H9 (cell line): ENCODE measurements around the gene ARHGEF17. TPM values are rescaled to one million over a fixed set of nuclear protein-coding genes. Genes with fewer than 3 reads are reported as not detected.
A peak's percentile ranks its signal among the peaks of the same experiment; 100 is the strongest.

ENCODE experiments used
- DNase-seq: peaks from one replicate; pipeline ENCODE4 v3.0.0-alpha.2; 2017
- H2AFZ ChIP-seq: one replicate; pipeline ENCODE4 v1.6.1; 2013; ENCODE audit warnings: mild to moderate bottlenecking, low read length, control low read depth, moderate library complexity
- H2AK5ac ChIP-seq: 2 replicates; pipeline ENCODE4 v1.6.1; 2013; ENCODE audit warnings: low read length, control low read depth, mixed read lengths; ENCODE audit not compliant: insufficient read length
- H2BK120ac ChIP-seq: one replicate; pipeline ENCODE4 v1.6.1; 2013; ENCODE audit warnings: low read depth, mild to moderate bottlenecking, low read length, control low read depth, inconsistent platforms; ENCODE audit not compliant: poor library complexity, severe bottlenecking
- H2BK12ac ChIP-seq: 2 replicates; pipeline ENCODE4 v1.6.1; 2013; ENCODE audit warnings: low read length, control low read depth, mixed read lengths, low read depth; ENCODE audit not compliant: insufficient read length
- H2BK15ac ChIP-seq: 2 replicates; pipeline ENCODE4 v1.6.1; 2013; ENCODE audit warnings: low read depth, low read length, control low read depth
- H2BK20ac ChIP-seq: one replicate; pipeline ENCODE4 v1.6.1; 2013; ENCODE audit warnings: low read depth, mild to moderate bottlenecking, low read length, control low read depth, inconsistent platforms; ENCODE audit not compliant: poor library complexity, severe bottlenecking
- H2BK5ac ChIP-seq: 2 replicates; pipeline ENCODE4 v1.6.1; 2013; ENCODE audit warnings: low read length, control low read depth, mixed read lengths; ENCODE audit not compliant: insufficient read length
- H3K14ac ChIP-seq: 2 replicates; pipeline ENCODE4 v1.6.1; 2013; ENCODE audit warnings: low read length, control low read depth; ENCODE audit not compliant: insufficient read depth
- H3K18ac ChIP-seq: 2 replicates; pipeline ENCODE4 v1.6.1; 2013; ENCODE audit warnings: low read depth, mild to moderate bottlenecking, mixed read lengths, low read length, control low read depth; ENCODE audit not compliant: insufficient read length
- H3K23ac ChIP-seq: 2 replicates; pipeline ENCODE4 v1.6.1; 2013; ENCODE audit warnings: low read length, control low read depth, mixed read lengths, low read depth; ENCODE audit not compliant: insufficient read length
- H3K23me2 ChIP-seq: 2 replicates; pipeline ENCODE4 v1.6.1; 2013; ENCODE audit warnings: low read depth, mild to moderate bottlenecking, mixed read lengths, low read length, control low read depth; ENCODE audit not compliant: insufficient read length, poor library complexity, severe bottlenecking
- H3K27ac ChIP-seq: 2 replicates; pipeline ENCODE4 v1.5.1; 2013; ENCODE audit warnings: low read length, control low read depth, mixed read lengths, low read depth; ENCODE audit not compliant: insufficient read length
- H3K27me3 ChIP-seq: 2 replicates; pipeline ENCODE4 v1.6.1; 2013; ENCODE audit warnings: low read length, control low read depth, inconsistent platforms; ENCODE audit not compliant: insufficient read depth
- H3K4ac ChIP-seq: 2 replicates; pipeline ENCODE4 v1.6.1; 2013; ENCODE audit warnings: low read depth, mild to moderate bottlenecking, control low read depth, inconsistent platforms, low read length, moderate library complexity
- H3K4me1 ChIP-seq: 2 replicates; pipeline ENCODE4 v1.6.1; 2013; ENCODE audit warnings: low read length, control low read depth, inconsistent platforms; ENCODE audit not compliant: insufficient read depth
- H3K4me2 ChIP-seq: 2 replicates; pipeline ENCODE4 v1.6.1; 2013; ENCODE audit warnings: low read length, control low read depth, mixed read lengths; ENCODE audit not compliant: insufficient read length, insufficient read depth
- H3K56ac ChIP-seq: 2 replicates; pipeline ENCODE4 v1.6.1; 2013; ENCODE audit warnings: low read depth, mild to moderate bottlenecking, mixed read lengths, low read length, control low read depth; ENCODE audit not compliant: insufficient read length
- H3K79me1 ChIP-seq: 2 replicates; pipeline ENCODE4 v1.6.1; 2013; ENCODE audit warnings: low read depth, mild to moderate bottlenecking, moderate library complexity, low read length, control low read depth, inconsistent platforms; ENCODE audit not compliant: insufficient read depth, poor library complexity, severe bottlenecking
- H3K79me2 ChIP-seq: 2 replicates; pipeline ENCODE4 v1.6.1; 2013; ENCODE audit warnings: low read length, control low read depth, inconsistent platforms; ENCODE audit not compliant: insufficient read depth
- H3K9ac ChIP-seq: 2 replicates; pipeline ENCODE4 v1.6.1; 2013; ENCODE audit warnings: low read length, control low read depth, mixed read lengths; ENCODE audit not compliant: insufficient read length; ENCODE audit errors: extremely low read depth
- H3K9me3 ChIP-seq: one replicate; pipeline ENCODE4 v1.6.1; 2013; ENCODE audit warnings: low read depth, low read length, inconsistent platforms; ENCODE audit not compliant: control insufficient read depth
- H3T11ph ChIP-seq: one replicate; pipeline ENCODE4 v1.6.1; 2013; ENCODE audit warnings: mild to moderate bottlenecking, low read length, control low read depth, inconsistent platforms
- H4K20me1 ChIP-seq: one replicate; pipeline ENCODE4 v1.6.1; 2013; ENCODE audit not compliant: control insufficient read depth, insufficient read length, insufficient read depth
- H4K5ac ChIP-seq: 2 replicates; pipeline ENCODE4 v1.6.1; 2013; ENCODE audit warnings: low read depth, mild to moderate bottlenecking, mixed read lengths, low read length, control low read depth; ENCODE audit not compliant: insufficient read length
- H4K8ac ChIP-seq: replicated peaks from 2 replicates; pipeline ENCODE4 v1.6.1; 2013; ENCODE audit warnings: low read length, control low read depth, mixed read lengths, low read depth; ENCODE audit not compliant: insufficient read length
- H4K91ac ChIP-seq: 2 replicates; pipeline ENCODE4 v1.6.1; 2013; ENCODE audit warnings: low read depth, mild to moderate bottlenecking, moderate library complexity, mixed read lengths, low read length, control low read depth; ENCODE audit not compliant: insufficient read length
- H3K27ac Mint-ChIP-seq, 3 experiments: 2 replicates in 2 of 3; 3 replicates in 1 of 3; pipeline ENCODE4 v1.8.0; 2020 to 2021; ENCODE audit warnings: mixed read lengths in 3 of 3, mild to moderate bottlenecking in 1 of 3, moderate library complexity in 1 of 3
- H3K27me3 Mint-ChIP-seq: 2 replicates; pipeline ENCODE4 v1.8.0; 2021; ENCODE audit warnings: low read depth, mild to moderate bottlenecking, moderate library complexity, mixed read lengths
- H3K36me3 Mint-ChIP-seq, 3 experiments: 2 replicates in 2 of 3; 3 replicates in 1 of 3; pipeline ENCODE4 v1.8.0; 2020 to 2021; ENCODE audit warnings: low read depth in 3 of 3, mixed read lengths in 3 of 3; ENCODE audit not compliant: insufficient read depth in 1 of 3
- H3K4me1 Mint-ChIP-seq, 2 experiments: 2 replicates each; pipeline ENCODE4 v1.8.0; 2020; ENCODE audit warnings: mixed read lengths in 2 of 2
- H3K4me3 Mint-ChIP-seq, 2 experiments: 2 replicates in 1 of 2; 3 replicates in 1 of 2; pipeline ENCODE4 v1.8.0; 2020 to 2021; ENCODE audit warnings: mild to moderate bottlenecking in 2 of 2, mixed read lengths in 2 of 2, moderate library complexity in 1 of 2
- H3K9me3 Mint-ChIP-seq, 2 experiments: 2 replicates in 1 of 2; 3 replicates in 1 of 2; pipeline ENCODE4 v1.8.0; 2020; ENCODE audit warnings: mild to moderate bottlenecking in 2 of 2, mixed read lengths in 2 of 2, moderate library complexity in 1 of 2
- WGBS: extraction: QIAGEN DNeasy Blood & Tissue Kit; methylation state at CpG from one replicate; pipeline ENCODE4 v1.1.7; 2013; ENCODE audit warnings: missing lambda C conversion rate, low lambda C conversion rate, mixed read lengths; ENCODE audit not compliant: insufficient read length; ENCODE audit errors: extremely low coverage; 5-methylcytosine and 5-hydroxymethylcytosine counted together
- total RNA-seq: library from RNA; stranded (reverse); gene quantifications from 2 replicates; pipeline ENCODE4 v1.2.1, GENCODE V29; 2021
- TF ChIP-seq, protein P1 (sequence below): fragments of 200-600 bp; sonication (generic); conservative IDR thresholded peaks from 3 replicates; pipeline ENCODE4 v1.8.0; 2021; ENCODE audit warnings: antibody characterized with exemption, mild to moderate bottlenecking

The ARHGEF17 gene
- total RNA-seq, 1 experiment from 2014 or later: 7.4 TPM

- no peak overlapping the region for H3K27ac ChIP-seq
- H3K4me1 Mint-ChIP-seq: peaks cover 17 to 25% of the 10 kb centered on the region in 2 experiments
- WGBS: no CpG with 5 or more reads among the region's 2 CpGs
- H3K9ac ChIP-seq: no peak overlapping the region
- H2BK12ac ChIP-seq: no peak overlapping the region
- peak overlapping the region in 1 of 3 experiments; percentile 70; a peak in 1 of 7 replicates for H3K27ac Mint-ChIP-seq
- no peak overlapping the region for H4K5ac ChIP-seq
- H4K91ac ChIP-seq: no peak overlapping the region
- no peaks in the 10 kb centered on the region for H3K23me2 ChIP-seq
- H4K8ac ChIP-seq: no peak overlapping the region
- no peaks in the 10 kb centered on the region for H3K9me3 Mint-ChIP-seq
- no peak for DNase-seq
- peaks cover 0 to 3% (median 0%) of the 10 kb centered on the region in 3 experiments; a peak in 1 of 7 replicates for H3K36me3 Mint-ChIP-seq
- no peak overlapping the region for H3K18ac ChIP-seq
- no peak overlapping the region for H3K23ac ChIP-seq
- H3K14ac ChIP-seq: no peak overlapping the region; the same call in 1 of the 2 replicates
- H3K79me2 ChIP-seq: no peaks in the 10 kb centered on the region
- H4K20me1 ChIP-seq: no peaks in the 10 kb centered on the region
- H3T11ph ChIP-seq: no peak overlapping the region
- H2BK5ac ChIP-seq: no peak overlapping the region
- no peaks in the 10 kb centered on the region for H3K9me3 ChIP-seq
- H2BK20ac ChIP-seq: no peak overlapping the region
- no peak overlapping the region for H2AK5ac ChIP-seq
- no peaks in the 10 kb centered on the region for H3K27me3 ChIP-seq
- no peak overlapping the region for H3K4me2 ChIP-seq
- no peak overlapping the region for H3K56ac ChIP-seq
- H3K4me3 Mint-ChIP-seq: no peak overlapping the region
- no peak overlapping the region for H2AFZ ChIP-seq
- H3K27me3 Mint-ChIP-seq: peaks cover 2% of the 10 kb centered on the region
- no peak overlapping the region for H3K4ac ChIP-seq
- H2BK15ac ChIP-seq: no peak overlapping the region
- H2BK120ac ChIP-seq: no peak overlapping the region
- H3K79me1 ChIP-seq: no peaks in the 10 kb centered on the region
- TF ChIP-seq, protein P1, sequence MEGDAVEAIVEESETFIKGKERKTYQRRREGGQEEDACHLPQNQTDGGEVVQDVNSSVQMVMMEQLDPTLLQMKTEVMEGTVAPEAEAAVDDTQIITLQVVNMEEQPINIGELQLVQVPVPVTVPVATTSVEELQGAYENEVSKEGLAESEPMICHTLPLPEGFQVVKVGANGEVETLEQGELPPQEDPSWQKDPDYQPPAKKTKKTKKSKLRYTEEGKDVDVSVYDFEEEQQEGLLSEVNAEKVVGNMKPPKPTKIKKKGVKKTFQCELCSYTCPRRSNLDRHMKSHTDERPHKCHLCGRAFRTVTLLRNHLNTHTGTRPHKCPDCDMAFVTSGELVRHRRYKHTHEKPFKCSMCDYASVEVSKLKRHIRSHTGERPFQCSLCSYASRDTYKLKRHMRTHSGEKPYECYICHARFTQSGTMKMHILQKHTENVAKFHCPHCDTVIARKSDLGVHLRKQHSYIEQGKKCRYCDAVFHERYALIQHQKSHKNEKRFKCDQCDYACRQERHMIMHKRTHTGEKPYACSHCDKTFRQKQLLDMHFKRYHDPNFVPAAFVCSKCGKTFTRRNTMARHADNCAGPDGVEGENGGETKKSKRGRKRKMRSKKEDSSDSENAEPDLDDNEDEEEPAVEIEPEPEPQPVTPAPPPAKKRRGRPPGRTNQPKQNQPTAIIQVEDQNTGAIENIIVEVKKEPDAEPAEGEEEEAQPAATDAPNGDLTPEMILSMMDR: no peak
- no peaks in the 10 kb centered on the region for H3K4me1 ChIP-seq
These were observed 90.6 kb downstream of the ARHGEF17 start for GRCh38 chr11:73398721-73399120.
